NCI-H1048 (cell line): ENCODE data around the gene ROR1.

Source experiments
- DNase-seq: peaks from one replicate; lab custom pipeline; 2025; lab: John Stamatoyannopoulos, UW

Gene ROR1

GRCh38 chr1:63884486-63884885 is 110.7 kb downstream of the ROR1 start:
- no peak for DNase-seq

- no peak for DNase-seq
Observed at GRCh38 chr1:63885899-63886298, 112.1 kb downstream of the ROR1 start.

GRCh38 chr1:63886340-63886739 is 112.5 kb downstream of the ROR1 start:
- DNase-seq: no peak

GRCh38 chr1:63887809-63888208 is 114.0 kb downstream of the ROR1 start:
- DNase-seq: no peak

GRCh38 chr1:63888984-63889383 is 115.2 kb downstream of the ROR1 start:
- DNase-seq: no peak

- DNase-seq: no peak
Observed at GRCh38 chr1:63890468-63890867, 116.7 kb downstream of the ROR1 start.

- no peak for DNase-seq
Observed at GRCh38 chr1:63891060-63891690, 117.4 kb downstream of the ROR1 start.

- DNase-seq: no peak
Observed at GRCh38 chr1:63892632-63893395, 119.0 kb downstream of the ROR1 start.

GRCh38 chr1:63893976-63894375 is 120.2 kb downstream of the ROR1 start:
- no peak for DNase-seq

- DNase-seq: no peak
Observed at GRCh38 chr1:63894627-63895265, 120.9 kb downstream of the ROR1 start.

- DNase-seq: no peak
Observed at GRCh38 chr1:63896755-63897154, 122.9 kb downstream of the ROR1 start.

- DNase-seq: no peak
Observed at GRCh38 chr1:63898428-63899196, 124.8 kb downstream of the ROR1 start.

GRCh38 chr1:63901094-63901493 is 127.3 kb downstream of the ROR1 start:
- no peak for DNase-seq

- no peak for DNase-seq
Observed at GRCh38 chr1:63902844-63903589, 129.2 kb downstream of the ROR1 start.

GRCh38 chr1:63903947-63904610 is 130.3 kb downstream of the ROR1 start:
- DNase-seq: no peak

GRCh38 chr1:63904826-63905225 is 131.0 kb downstream of the ROR1 start:
- DNase-seq: no peak

- no peak for DNase-seq
Observed at GRCh38 chr1:63906047-63906704, 132.4 kb downstream of the ROR1 start.

GRCh38 chr1:63907051-63907450 is 133.2 kb downstream of the ROR1 start:
- no peak for DNase-seq

- DNase-seq: no peak
Observed at GRCh38 chr1:63908016-63908415, 134.2 kb downstream of the ROR1 start.

GRCh38 chr1:63909526-63909925 is 135.7 kb downstream of the ROR1 start:
- DNase-seq: no peak

- DNase-seq: no peak
Observed at GRCh38 chr1:63911049-63911448, 137.2 kb downstream of the ROR1 start.
